B cell (primary cell): ENCODE results near the gene MICU1. TPM values are rescaled to one million over a fixed set of nuclear protein-coding genes. Genes with fewer than 3 reads are reported as not detected.
"Not testable (repeated sequence)": the region's sequence is repeated elsewhere in the genome, so short reads cannot be mapped to it uniquely, and the experiment has no call there.

Experiments
- ATAC-seq: fragments of 200-7000 bp; cut with Tn5 transposase; one replicate; pipeline ENCODE4 v1.10.0; 2021; ENCODE audit warnings: low read depth, mild to moderate bottlenecking, moderate number of reproducible peaks, moderate library complexity
- CTCF ChIA-PET: fragments of 350-600 bp; sonication (Branson Sonifier 250); formaldehyde crosslinking; loops from one replicate; lab custom pipeline; 2021; ENCODE audit warnings: antibody characterized with exemption, inconsistent platforms; lab: Charles Lee
- POLR2A ChIA-PET: fragments of 350-600 bp; sonication (Branson Sonifier 250); formaldehyde crosslinking; loops from one replicate; lab custom pipeline; 2021; ENCODE audit warnings: antibody characterized with exemption; lab: Charles Lee
- DNase-seq: peaks from one replicate; pipeline ENCODE4 v3.0.0; 2013
- H2AFZ ChIP-seq: 2 replicates; pipeline ENCODE4 v1.6.1; 2012; ENCODE audit warnings: mild to moderate bottlenecking, low read depth, low read length; ENCODE audit not compliant: insufficient read depth, poor library complexity, severe bottlenecking
- H3K27ac ChIP-seq, 2 donors: 1 replicate in 1 of 2; 2 replicates in 1 of 2; pipeline ENCODE4 v1.5.1; 2012 to 2013; ENCODE audit warnings: low read length in 2 of 2, mild to moderate bottlenecking in 2 of 2, moderate library complexity in 1 of 2
- H3K27me3 ChIP-seq, 4 experiments: fragments of 200-600 bp in 1 of 4; sonication (generic) in 1 of 4; replicated peaks in 1 of 4; 1 replicate in 2 of 4; 2 replicates in 2 of 4; pipeline versions ENCODE4 v1.6.1 to v1.7.0; 2013 to 2016; ENCODE audit warnings: low read length in 3 of 4, mild to moderate bottlenecking in 2 of 4, mixed read lengths in 1 of 4, moderate library complexity in 1 of 4; ENCODE audit not compliant: insufficient read depth in 4 of 4, control insufficient read depth in 3 of 4; ENCODE audit errors: control extremely low read depth in 1 of 4
- H3K36me3 ChIP-seq, 2 experiments: replicated peaks in 1 of 2; 1 replicate in 1 of 2; 2 replicates in 1 of 2; pipeline versions ENCODE4 v1.6.1 to v1.7.1; 2013; ENCODE audit warnings: low read length in 1 of 2; ENCODE audit not compliant: insufficient read depth in 2 of 2, control insufficient read depth in 1 of 2; ENCODE audit errors: control extremely low read depth in 1 of 2, extremely low read depth in 1 of 2
- H3K4me1 ChIP-seq, 2 donors: fragments of 200-600 bp in 1 of 2; sonication (generic) in 1 of 2; 1 replicate in 1 of 2; 2 replicates in 1 of 2; pipeline versions ENCODE4 v1.5.1 to v1.6.1; 2013 to 2017; ENCODE audit warnings: low read length in 2 of 2; ENCODE audit not compliant: control insufficient read depth in 2 of 2, insufficient read depth in 2 of 2
- H3K4me2 ChIP-seq: replicated peaks from 2 replicates; pipeline ENCODE3; 2012; ENCODE audit warnings: mild to moderate bottlenecking, low read depth, low read length; ENCODE audit not compliant: poor library complexity, severe bottlenecking
- H3K4me3 ChIP-seq, 5 experiments: fragments of 200-600 bp in 1 of 5; sonication (generic) in 1 of 5; 1 replicate in 3 of 5; 2 replicates in 2 of 5; pipeline versions ENCODE4 v1.5.1 to v1.7.0; 2011 to 2016; ENCODE audit warnings: low read length in 4 of 5, mild to moderate bottlenecking in 4 of 5, low read depth in 2 of 5, control low read depth in 1 of 5, moderate library complexity in 1 of 5; ENCODE audit not compliant: insufficient read depth in 1 of 5; ENCODE audit errors: control extremely low read depth in 1 of 5, extremely low read depth in 1 of 5
- H3K79me2 ChIP-seq: fragments of 200-600 bp; sonication (generic); one replicate; pipeline ENCODE4 v1.6.0; 2016; ENCODE audit warnings: low read length; ENCODE audit not compliant: control insufficient read depth, insufficient read depth
- H3K9ac ChIP-seq: fragments of 200-600 bp; sonication (generic); 2 replicates; pipeline ENCODE4 v1.6.1; 2017; ENCODE audit warnings: mild to moderate bottlenecking, low read length, moderate library complexity
- H3K9me3 ChIP-seq, 3 donors: one replicate each; pipeline versions ENCODE4 v1.6.1 to v1.7.1; 2013; ENCODE audit warnings: low read length in 2 of 3; ENCODE audit not compliant: control insufficient read depth in 2 of 3, insufficient read depth in 1 of 3; ENCODE audit errors: control extremely low read depth in 1 of 3
- H4K20me1 ChIP-seq: 2 replicates; pipeline ENCODE4 v1.6.0; 2012; ENCODE audit warnings: mild to moderate bottlenecking, low read length; ENCODE audit not compliant: insufficient read depth, control insufficient read depth, poor library complexity, severe bottlenecking
- H3K27ac Mint-ChIP-seq: one replicate; pipeline ENCODE4 v1.8.0; 2021; ENCODE audit warnings: mixed read lengths
- H3K27me3 Mint-ChIP-seq: one replicate; pipeline ENCODE4 v1.8.0; 2021; ENCODE audit warnings: mixed read lengths
- H3K4me1 Mint-ChIP-seq: one replicate; pipeline ENCODE4 v1.8.0; 2021; ENCODE audit warnings: mixed read lengths
- H3K4me3 Mint-ChIP-seq: one replicate; pipeline ENCODE4 v1.8.0; 2021; ENCODE audit warnings: mixed read lengths
- H3K9me3 Mint-ChIP-seq: one replicate; pipeline ENCODE4 v1.8.0; 2022; ENCODE audit warnings: mixed read lengths; ENCODE audit not compliant: insufficient read depth
- EZH2 ChIP-seq: IDR thresholded peaks from 2 replicates; pipeline ENCODE4 v1.6.1; 2012; ENCODE audit warnings: borderline replicate concordance, low read depth, mild to moderate bottlenecking, moderate library complexity, low read length; ENCODE audit not compliant: insufficient read depth, poor library complexity, severe bottlenecking
- WGBS: methylation state at CpG from one replicate; pipeline ENCODE4 v1.1.5; 2013; ENCODE audit warnings: missing lambda C conversion rate; ENCODE audit not compliant: insufficient coverage; 5-methylcytosine and 5-hydroxymethylcytosine counted together
- intact Hi-C: fragments of 100-400 bp; cut with micrococcal nuclease; formaldehyde crosslinking; loops from one replicate; pipeline ENCODE4 v1.10.0; 2022
- polyA plus RNA-seq: library from polyadenylated mRNA; depleted of rRNA; stranded (reverse); fragments of >200 nt; gene quantifications from 2 replicates; pipeline ENCODE4 v1.2.3, GENCODE V29; 2012
- total RNA-seq, 2 donors: library from RNA; stranded (reverse); fragments of 120-200 nt in 1 of 2; gene quantifications; 1 replicate in 1 of 2; 2 replicates in 1 of 2; pipeline versions ENCODE4 v1.2.3 to v1.2.4, GENCODE V29; 2013 to 2022
- TF ChIP-seq, protein P1 (sequence below): fragments of 200-600 bp; IDR thresholded peaks from one replicate; pipeline ENCODE4 v1.8.0; 2022; ENCODE audit warnings: antibody characterized with exemption, mild to moderate bottlenecking

MICU1 gene
- total and polyA plus RNA-seq, 2 donors (not counting 1 experiment from before 2014, with no cell fraction given): 12.0 to 34.7 TPM

DNA sequence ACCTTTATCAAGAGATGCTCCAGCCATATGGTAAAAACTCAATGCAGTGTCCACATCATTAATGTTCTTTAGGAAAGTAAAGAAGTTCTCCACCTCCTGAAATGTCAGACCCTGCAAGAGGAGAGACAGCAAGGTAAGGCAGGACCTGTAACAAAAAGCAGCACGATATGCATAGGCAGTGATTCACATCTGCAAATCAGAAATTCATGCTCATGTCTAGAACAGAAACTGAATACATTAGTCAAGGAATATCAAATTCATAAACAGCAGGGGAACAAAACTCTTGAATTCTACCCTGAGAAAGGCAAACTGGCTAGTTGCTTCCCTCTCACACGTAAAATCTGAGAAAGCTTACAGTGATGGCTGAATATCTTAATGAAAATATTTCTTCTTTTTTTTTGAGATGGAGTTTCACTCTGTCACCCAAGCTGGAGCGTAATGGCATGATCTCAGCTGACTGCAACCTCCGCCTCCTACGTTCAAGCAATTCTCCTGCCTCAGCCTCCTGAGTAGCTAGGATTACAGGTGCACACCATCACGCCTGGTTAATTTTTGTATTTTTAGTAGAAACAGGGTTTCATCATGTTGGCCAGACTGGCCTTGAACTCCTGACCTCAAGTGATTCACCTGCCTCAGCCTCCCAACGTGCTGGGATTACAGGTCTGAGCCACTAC, 217.8 kb downstream of the MICU1 start:
- peaks cover 10% of the 10 kb centered on the region for H3K4me1 Mint-ChIP-seq
- Histone ChIP-seq H3K4me1 (no peaks in the 10 kb centered on the region), H3K79me2 (no peaks in the 10 kb centered on the region), H3K9me3 (no peaks in the 10 kb centered on the region), H4K20me1 (no peaks in the 10 kb centered on the region), H3K4me3 (no peak overlapping the region), H3K27ac (no peak overlapping the region), H3K4me2 (no peak overlapping the region), H3K36me3 (peaks cover 0 to 4% of the 10 kb centered on the region in 2 experiments), H3K9ac (no peak overlapping the region), H3K27me3 (no peaks in the 10 kb centered on the region), H2AFZ (no peak overlapping the region)
- ChIA-PET POLR2A (no interaction called here), CTCF (interaction anchor here (1.6 kb wide), 1 partner anchor 9 kb away, joined by 3 read pairs; no protein-coding TSS in a partner anchor)
- 59% methylated on average over 2 of the region's 7 CpGs for WGBS
- peak overlapping the region; percentile 15 for H3K27ac Mint-ChIP-seq
- DNase-seq (no peak), ATAC-seq (no peak)
- no peaks in the 10 kb centered on the region for H3K27me3 Mint-ChIP-seq
- H3K9me3 Mint-ChIP-seq: no peaks in the 10 kb centered on the region
- TF ChIP-seq EZH2: no peak
- TF ChIP-seq, protein P1, sequence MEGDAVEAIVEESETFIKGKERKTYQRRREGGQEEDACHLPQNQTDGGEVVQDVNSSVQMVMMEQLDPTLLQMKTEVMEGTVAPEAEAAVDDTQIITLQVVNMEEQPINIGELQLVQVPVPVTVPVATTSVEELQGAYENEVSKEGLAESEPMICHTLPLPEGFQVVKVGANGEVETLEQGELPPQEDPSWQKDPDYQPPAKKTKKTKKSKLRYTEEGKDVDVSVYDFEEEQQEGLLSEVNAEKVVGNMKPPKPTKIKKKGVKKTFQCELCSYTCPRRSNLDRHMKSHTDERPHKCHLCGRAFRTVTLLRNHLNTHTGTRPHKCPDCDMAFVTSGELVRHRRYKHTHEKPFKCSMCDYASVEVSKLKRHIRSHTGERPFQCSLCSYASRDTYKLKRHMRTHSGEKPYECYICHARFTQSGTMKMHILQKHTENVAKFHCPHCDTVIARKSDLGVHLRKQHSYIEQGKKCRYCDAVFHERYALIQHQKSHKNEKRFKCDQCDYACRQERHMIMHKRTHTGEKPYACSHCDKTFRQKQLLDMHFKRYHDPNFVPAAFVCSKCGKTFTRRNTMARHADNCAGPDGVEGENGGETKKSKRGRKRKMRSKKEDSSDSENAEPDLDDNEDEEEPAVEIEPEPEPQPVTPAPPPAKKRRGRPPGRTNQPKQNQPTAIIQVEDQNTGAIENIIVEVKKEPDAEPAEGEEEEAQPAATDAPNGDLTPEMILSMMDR: no peak
- intact Hi-C loops: no loop called here
- no peak overlapping the region for H3K4me3 Mint-ChIP-seq

DNA sequence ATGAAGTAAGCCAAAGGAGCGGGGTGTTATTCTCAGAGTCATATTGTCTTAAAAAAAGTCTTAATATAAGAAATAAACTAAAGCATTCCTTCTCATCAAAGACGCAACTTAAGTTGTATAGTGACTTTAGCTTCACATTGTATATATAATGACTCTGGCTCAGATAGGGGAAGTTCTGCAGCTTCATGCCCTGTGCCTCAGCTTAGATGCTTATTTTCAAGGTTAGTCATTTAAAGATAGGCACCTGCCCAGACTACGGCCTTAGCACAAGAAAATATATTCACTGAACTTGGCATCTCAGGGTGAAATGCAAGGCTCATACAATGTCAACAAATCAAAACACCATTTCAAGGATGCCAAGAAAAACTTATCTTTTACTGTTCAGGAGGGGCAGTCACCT, 218.4 kb downstream of the MICU1 start:
- no peak overlapping the region for H3K27ac ChIP-seq
- no peaks in the 10 kb centered on the region for H3K27me3 ChIP-seq
- H3K27me3 Mint-ChIP-seq: no peaks in the 10 kb centered on the region
- no peaks in the 10 kb centered on the region for H3K9me3 ChIP-seq
- no peaks in the 10 kb centered on the region for H4K20me1 ChIP-seq
- H3K79me2 ChIP-seq: no peaks in the 10 kb centered on the region
- no peak for DNase-seq
- H3K4me2 ChIP-seq: no peak overlapping the region
- H2AFZ ChIP-seq: no peak overlapping the region
- ChIA-PET CTCF (interaction anchor here (1.6 kb wide), 1 partner anchor 9 kb away, joined by 3 read pairs; no protein-coding TSS in a partner anchor), POLR2A (no interaction called here)
- H3K4me1 ChIP-seq: no peaks in the 10 kb centered on the region
- H3K4me1 Mint-ChIP-seq: peaks cover 10% of the 10 kb centered on the region
- H3K4me3 Mint-ChIP-seq: no peak overlapping the region
- TF ChIP-seq, protein P1: no peak
- TF ChIP-seq EZH2: no peak
- intact Hi-C loops: no loop called here
- H3K9me3 Mint-ChIP-seq: no peaks in the 10 kb centered on the region
- WGBS: 36% methylated on average over 1 of the region's 3 CpGs
- H3K36me3 ChIP-seq: peaks cover 0 to 4% of the 10 kb centered on the region in 2 experiments
- no peak for ATAC-seq
- no peak overlapping the region for H3K27ac Mint-ChIP-seq
- H3K9ac ChIP-seq: no peak overlapping the region
- no peak overlapping the region for H3K4me3 ChIP-seq

DNA sequence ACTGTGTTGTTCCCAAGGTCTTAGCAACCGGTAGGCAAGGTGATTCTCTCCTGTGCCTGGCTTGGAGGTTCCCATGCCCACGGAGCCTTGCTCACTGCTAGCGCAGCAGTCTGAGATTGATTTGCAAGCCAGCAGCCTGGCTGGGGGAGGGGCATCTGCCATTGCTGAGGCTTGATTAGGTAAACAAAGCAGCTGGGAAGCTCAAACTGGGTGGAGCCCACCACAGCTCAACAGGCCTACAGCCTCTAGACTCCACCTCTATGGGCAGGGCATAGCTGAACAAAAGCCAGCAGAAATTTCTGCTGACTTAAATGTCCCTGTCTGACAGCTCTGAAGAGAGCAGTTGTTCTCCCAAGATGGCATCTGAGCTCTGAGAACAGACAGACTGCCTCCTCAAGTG, 230.3 kb downstream of the MICU1 start:
- WGBS: 100% methylated on average over 3 of the region's 3 CpGs
- H3K27ac Mint-ChIP-seq, H3K9me3 Mint-ChIP-seq, POLR2A ChIA-PET, ATAC-seq, intact Hi-C loops, DNase-seq, H3K4me1 Mint-ChIP-seq, H3K4me3 ChIP-seq, H3K36me3 ChIP-seq, CTCF ChIA-PET, H3K9me3 ChIP-seq, H3K27me3 ChIP-seq, H2AFZ ChIP-seq, H3K4me3 Mint-ChIP-seq, H3K4me1 ChIP-seq, H3K27ac ChIP-seq, H3K79me2 ChIP-seq, H3K4me2 ChIP-seq, H3K27me3 Mint-ChIP-seq, H3K9ac ChIP-seq, H4K20me1 ChIP-seq: not testable (repeated sequence)
